ENCODE measurements around the gene CACNA1I. TPM values are rescaled to one million over a fixed set of nuclear protein-coding genes. Genes with fewer than 3 reads are reported as not detected.

CACNA1I gene
- polyA plus RNA-seq, 1 of the 3 experiments (the other 2 are of a cell fraction), result not detected

DNA sequence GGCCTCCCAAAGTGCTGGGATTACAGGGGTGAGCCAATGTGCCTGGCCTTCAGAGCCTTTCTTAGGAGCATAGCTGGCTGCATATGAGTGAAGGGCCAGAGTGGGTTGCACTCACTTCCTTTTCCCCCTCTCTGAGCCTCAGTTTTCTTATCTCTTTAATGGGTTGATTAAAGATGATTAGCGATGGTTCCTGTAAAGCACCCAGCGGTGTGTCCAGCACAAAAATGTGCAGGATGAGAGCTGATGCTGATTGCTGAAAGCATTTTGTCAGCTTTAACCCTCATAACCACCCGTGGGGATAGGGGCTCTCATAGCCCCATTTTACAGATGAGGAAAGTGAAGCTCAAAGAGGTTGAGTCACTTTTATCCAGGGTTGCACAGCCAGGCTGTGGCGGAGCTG is 5.5 kb downstream of the CACNA1I start:
- CTCF ChIA-PET, result interaction anchor here (1.0 to 1.4 kb wide), 2 partner anchors 13 to 42 kb away, joined by 3 to 4 read pairs; no protein-coding TSS in a partner anchor
- Histone ChIP-seq H3K4me1 (ENCODE audit: control insufficient read depth in 1 of 2, insufficient read depth in 2 of 2, low read depth in 1 of 2, low read length in 1 of 2) (peaks cover 0 to 9% of the 10 kb centered on the region in 2 experiments; a peak in 1 of 4 replicates), H3K27me3 (ENCODE audit: insufficient read depth) (no peaks in the 10 kb centered on the region), H3K36me3 (replicated peaks in 1 of 2; ENCODE audit: control insufficient read depth in 1 of 2, insufficient read depth in 2 of 2, low read length in 1 of 2) (no peaks in the 10 kb centered on the region), H4K20me1 (ENCODE audit: insufficient read depth) (no peaks in the 10 kb centered on the region), H3K27ac (ENCODE audit: low read depth in 2 of 2, low read length in 1 of 2) (no peak overlapping the region), H3K4me2 (no peak overlapping the region), H3K9me3 (no peaks in the 10 kb centered on the region), H3K79me2 (ENCODE audit: insufficient read depth) (no peaks in the 10 kb centered on the region), H3K9ac (no peak overlapping the region), H2AFZ (ENCODE audit: low read depth) (no peak overlapping the region), H3K9me2 (no peaks in the 10 kb centered on the region), H3F3A (replicated peaks; ENCODE audit: insufficient read depth) (no peaks in the 10 kb centered on the region), H3K4me3 (ENCODE audit: low read depth in 2 of 2, low read length in 1 of 2) (no peak overlapping the region)
- no peak for DNase-seq
- POLR2A ChIA-PET, result no interaction called here
- 90% methylated on average over 2 of the region's 4 CpGs for WGBS (ENCODE audit: low lambda C conversion rate)
- TF ChIP-seq NFIC (IDR thresholded peaks at IDR 0.05; ENCODE audit: borderline replicate concordance) (no peak), CHD2 (IDR thresholded peaks at IDR 0.05; ENCODE audit: low read length, partially characterized antibody) (no peak), ELF1 (IDR thresholded peaks at IDR 0.05) (no peak), EP300 (IDR thresholded peaks at IDR 0.05; ENCODE audit: borderline replicate concordance in 1 of 2, low read depth in 1 of 2, low read length in 1 of 2) (no peak), SIN3A (IDR thresholded peaks at IDR 0.05; ENCODE audit: borderline replicate concordance, low read depth, low read length) (no peak), EZH2phosphoT487 (IDR thresholded peaks at IDR 0.05; ENCODE audit: borderline replicate concordance, low read depth) (no peak), MAX (IDR thresholded peaks at IDR 0.05; ENCODE audit: low read depth) (no peak), RCOR1 (IDR thresholded peaks at IDR 0.05; ENCODE audit: low read length) (no peak), NRF1 (IDR thresholded peaks at IDR 0.05; ENCODE audit: low read depth, low read length) (no peak)
- TF ChIP-seq, protein P1, sequence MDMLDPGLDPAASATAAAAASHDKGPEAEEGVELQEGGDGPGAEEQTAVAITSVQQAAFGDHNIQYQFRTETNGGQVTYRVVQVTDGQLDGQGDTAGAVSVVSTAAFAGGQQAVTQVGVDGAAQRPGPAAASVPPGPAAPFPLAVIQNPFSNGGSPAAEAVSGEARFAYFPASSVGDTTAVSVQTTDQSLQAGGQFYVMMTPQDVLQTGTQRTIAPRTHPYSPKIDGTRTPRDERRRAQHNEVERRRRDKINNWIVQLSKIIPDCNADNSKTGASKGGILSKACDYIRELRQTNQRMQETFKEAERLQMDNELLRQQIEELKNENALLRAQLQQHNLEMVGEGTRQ (IDR thresholded peaks at IDR 0.05; ENCODE audit: borderline replicate concordance, low read depth, low read length), result no peak
- TF ChIP-seq, protein P2, sequence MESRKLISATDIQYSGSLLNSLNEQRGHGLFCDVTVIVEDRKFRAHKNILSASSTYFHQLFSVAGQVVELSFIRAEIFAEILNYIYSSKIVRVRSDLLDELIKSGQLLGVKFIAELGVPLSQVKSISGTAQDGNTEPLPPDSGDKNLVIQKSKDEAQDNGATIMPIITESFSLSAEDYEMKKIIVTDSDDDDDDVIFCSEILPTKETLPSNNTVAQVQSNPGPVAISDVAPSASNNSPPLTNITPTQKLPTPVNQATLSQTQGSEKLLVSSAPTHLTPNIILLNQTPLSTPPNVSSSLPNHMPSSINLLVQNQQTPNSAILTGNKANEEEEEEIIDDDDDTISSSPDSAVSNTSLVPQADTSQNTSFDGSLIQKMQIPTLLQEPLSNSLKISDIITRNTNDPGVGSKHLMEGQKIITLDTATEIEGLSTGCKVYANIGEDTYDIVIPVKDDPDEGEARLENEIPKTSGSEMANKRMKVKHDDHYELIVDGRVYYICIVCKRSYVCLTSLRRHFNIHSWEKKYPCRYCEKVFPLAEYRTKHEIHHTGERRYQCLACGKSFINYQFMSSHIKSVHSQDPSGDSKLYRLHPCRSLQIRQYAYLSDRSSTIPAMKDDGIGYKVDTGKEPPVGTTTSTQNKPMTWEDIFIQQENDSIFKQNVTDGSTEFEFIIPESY (IDR thresholded peaks at IDR 0.05; ENCODE audit: borderline replicate concordance, low read depth), result no peak

GRCh38 chr22:39577366-39577765 is 6.8 kb downstream of the CACNA1I start:
- no peaks in the 10 kb centered on the region for H3K36me3 ChIP-seq (replicated peaks in 1 of 2; ENCODE audit: control insufficient read depth in 1 of 2, insufficient read depth in 2 of 2, low read length in 1 of 2)
- H4K20me1 ChIP-seq (ENCODE audit: insufficient read depth), result no peaks in the 10 kb centered on the region
- no peaks in the 10 kb centered on the region for H3K27me3 ChIP-seq (ENCODE audit: insufficient read depth)
- no peaks in the 10 kb centered on the region for H3K9me3 ChIP-seq
- DNase-seq, result no peak
- H3F3A ChIP-seq (replicated peaks; ENCODE audit: insufficient read depth), result no peaks in the 10 kb centered on the region
- no peak overlapping the region for H2AFZ ChIP-seq (ENCODE audit: low read depth)
- POLR2A ChIA-PET, result no interaction called here
- H3K4me1 ChIP-seq (ENCODE audit: control insufficient read depth in 1 of 2, insufficient read depth in 2 of 2, low read depth in 1 of 2, low read length in 1 of 2), result peaks cover 0 to 9% of the 10 kb centered on the region in 2 experiments; a peak in 1 of 4 replicates
- no peaks in the 10 kb centered on the region for H3K9me2 ChIP-seq
- CTCF ChIA-PET, result no interaction called here
- no peak overlapping the region for H3K27ac ChIP-seq (ENCODE audit: low read depth in 2 of 2, low read length in 1 of 2)
- no peak overlapping the region for H3K4me2 ChIP-seq
- H3K79me2 ChIP-seq (ENCODE audit: insufficient read depth), result no peaks in the 10 kb centered on the region
- no peak overlapping the region for H3K4me3 ChIP-seq (ENCODE audit: low read depth in 2 of 2, low read length in 1 of 2)
- WGBS (ENCODE audit: low lambda C conversion rate), result 88% methylated on average over 10 of the region's 21 CpGs
- no peak overlapping the region for H3K9ac ChIP-seq
- TF ChIP-seq NRF1 (IDR thresholded peaks at IDR 0.05; ENCODE audit: low read depth, low read length), result no peak
- no peak for TF ChIP-seq NFIC (IDR thresholded peaks at IDR 0.05; ENCODE audit: borderline replicate concordance)
- no peak for TF ChIP-seq EZH2phosphoT487 (IDR thresholded peaks at IDR 0.05; ENCODE audit: borderline replicate concordance, low read depth)
- TF ChIP-seq, protein P3, sequence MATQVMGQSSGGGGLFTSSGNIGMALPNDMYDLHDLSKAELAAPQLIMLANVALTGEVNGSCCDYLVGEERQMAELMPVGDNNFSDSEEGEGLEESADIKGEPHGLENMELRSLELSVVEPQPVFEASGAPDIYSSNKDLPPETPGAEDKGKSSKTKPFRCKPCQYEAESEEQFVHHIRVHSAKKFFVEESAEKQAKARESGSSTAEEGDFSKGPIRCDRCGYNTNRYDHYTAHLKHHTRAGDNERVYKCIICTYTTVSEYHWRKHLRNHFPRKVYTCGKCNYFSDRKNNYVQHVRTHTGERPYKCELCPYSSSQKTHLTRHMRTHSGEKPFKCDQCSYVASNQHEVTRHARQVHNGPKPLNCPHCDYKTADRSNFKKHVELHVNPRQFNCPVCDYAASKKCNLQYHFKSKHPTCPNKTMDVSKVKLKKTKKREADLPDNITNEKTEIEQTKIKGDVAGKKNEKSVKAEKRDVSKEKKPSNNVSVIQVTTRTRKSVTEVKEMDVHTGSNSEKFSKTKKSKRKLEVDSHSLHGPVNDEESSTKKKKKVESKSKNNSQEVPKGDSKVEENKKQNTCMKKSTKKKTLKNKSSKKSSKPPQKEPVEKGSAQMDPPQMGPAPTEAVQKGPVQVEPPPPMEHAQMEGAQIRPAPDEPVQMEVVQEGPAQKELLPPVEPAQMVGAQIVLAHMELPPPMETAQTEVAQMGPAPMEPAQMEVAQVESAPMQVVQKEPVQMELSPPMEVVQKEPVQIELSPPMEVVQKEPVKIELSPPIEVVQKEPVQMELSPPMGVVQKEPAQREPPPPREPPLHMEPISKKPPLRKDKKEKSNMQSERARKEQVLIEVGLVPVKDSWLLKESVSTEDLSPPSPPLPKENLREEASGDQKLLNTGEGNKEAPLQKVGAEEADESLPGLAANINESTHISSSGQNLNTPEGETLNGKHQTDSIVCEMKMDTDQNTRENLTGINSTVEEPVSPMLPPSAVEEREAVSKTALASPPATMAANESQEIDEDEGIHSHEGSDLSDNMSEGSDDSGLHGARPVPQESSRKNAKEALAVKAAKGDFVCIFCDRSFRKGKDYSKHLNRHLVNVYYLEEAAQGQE (IDR thresholded peaks at IDR 0.05; ENCODE audit: low read depth, low read length), result no peak
- TF ChIP-seq, protein P1 (IDR thresholded peaks at IDR 0.05; ENCODE audit: borderline replicate concordance, low read depth, low read length), result no peak
- no peak for TF ChIP-seq FOXM1 (IDR thresholded peaks at IDR 0.05; ENCODE audit: low read depth)
- TF ChIP-seq TAF1 (IDR thresholded peaks at IDR 0.05; ENCODE audit: borderline replicate concordance, low read depth, low read length), result no peak
- TF ChIP-seq, protein P2 (IDR thresholded peaks at IDR 0.05; ENCODE audit: borderline replicate concordance, low read depth), result no peak

Measured in SK-N-SH (cell line).